GM19025 (cell line): ENCODE measurements around the gene TLR6.

ENCODE experiments used
- ATAC-seq: cut with Tn5 transposase; IDR thresholded peaks from one replicate; pipeline ENCODE4 v1.9.1; 2021; ENCODE audit warnings: mild to moderate bottlenecking, low read depth, moderate library complexity; ENCODE audit not compliant: unreplicated experiment

The TLR6 gene

DNA sequence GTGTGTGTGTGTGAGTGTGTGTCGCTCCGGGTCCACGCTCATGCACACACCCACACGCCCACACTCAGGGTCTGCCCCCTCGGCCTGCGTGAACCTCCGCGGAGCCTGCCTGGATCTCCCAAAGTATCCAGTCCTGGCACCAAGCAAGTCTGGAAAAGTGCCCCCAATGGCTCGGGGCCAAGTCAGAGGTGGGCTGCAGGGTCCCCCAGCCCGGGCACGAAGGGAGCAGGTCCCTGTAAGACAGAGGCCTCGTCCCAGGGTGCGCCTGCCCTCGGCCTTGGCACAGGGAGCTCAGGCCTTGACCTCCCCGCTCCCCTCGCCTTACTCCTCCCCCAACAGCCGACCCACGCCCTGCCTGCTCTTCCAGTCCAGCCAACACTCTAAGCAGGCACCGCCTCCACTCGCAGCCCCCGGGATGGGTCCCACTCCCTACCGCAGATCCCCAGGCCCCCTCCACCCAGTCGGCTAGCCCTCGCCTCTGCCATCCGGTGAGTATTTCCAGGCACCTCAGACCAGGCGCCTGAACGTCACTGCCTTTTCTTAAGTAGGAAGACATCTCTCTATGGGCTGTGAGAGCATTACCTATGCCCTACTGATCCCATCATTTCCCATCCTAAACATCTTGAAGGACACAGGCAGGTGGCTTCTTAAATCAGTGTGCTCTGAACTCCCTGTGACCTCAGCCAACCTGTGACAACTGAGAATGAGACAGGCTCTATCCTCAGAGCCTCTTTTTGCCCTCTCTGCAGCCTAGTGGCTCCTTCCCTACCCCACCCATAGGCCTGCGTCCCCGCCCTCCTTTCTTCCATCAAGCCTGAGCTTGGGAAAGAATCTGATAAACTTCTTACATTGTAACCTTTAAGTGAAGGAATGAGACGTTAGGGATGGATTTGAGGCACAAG is 11.7 kb upstream of the TLR6 start:
- peak; percentile 21 for ATAC-seq

DNA sequence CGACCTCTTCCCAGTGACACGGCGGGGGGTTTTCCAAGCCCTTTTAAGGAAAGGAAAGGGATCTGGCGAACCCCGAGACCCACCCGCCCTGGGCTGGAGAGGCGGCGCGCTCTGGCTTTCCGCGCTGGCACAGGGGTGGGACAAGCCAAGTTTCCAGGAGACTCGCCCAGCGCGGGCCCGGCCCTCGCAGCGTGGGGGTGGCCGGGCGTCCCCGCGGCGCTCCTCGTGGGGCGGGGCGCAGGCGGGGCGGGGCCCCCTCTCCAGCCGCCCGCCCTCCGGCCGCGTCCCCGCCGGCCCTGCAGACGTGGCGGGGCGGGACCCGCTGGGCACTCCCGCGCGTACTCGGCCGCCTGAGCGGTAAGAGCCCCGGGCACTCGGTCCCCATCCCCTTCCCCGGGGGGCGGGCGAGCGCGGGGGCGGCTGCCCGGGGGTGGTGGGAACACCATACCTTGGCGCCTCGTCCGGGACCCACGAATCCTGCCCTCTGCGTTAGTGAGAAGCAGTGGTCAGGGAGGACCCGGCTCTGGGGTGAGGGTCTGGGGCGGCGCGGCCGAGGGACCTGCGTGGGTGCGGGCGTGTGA is 11.0 kb upstream of the TLR6 start, which contains the start of gene FAM114A1:
FAM114A1 (plus strand) TSS at position 329 of the 581 bp plus-strand sequence. CDS start 10,273 bp downstream, outside the sequence.
- ATAC-seq = peak; percentile 83

DNA sequence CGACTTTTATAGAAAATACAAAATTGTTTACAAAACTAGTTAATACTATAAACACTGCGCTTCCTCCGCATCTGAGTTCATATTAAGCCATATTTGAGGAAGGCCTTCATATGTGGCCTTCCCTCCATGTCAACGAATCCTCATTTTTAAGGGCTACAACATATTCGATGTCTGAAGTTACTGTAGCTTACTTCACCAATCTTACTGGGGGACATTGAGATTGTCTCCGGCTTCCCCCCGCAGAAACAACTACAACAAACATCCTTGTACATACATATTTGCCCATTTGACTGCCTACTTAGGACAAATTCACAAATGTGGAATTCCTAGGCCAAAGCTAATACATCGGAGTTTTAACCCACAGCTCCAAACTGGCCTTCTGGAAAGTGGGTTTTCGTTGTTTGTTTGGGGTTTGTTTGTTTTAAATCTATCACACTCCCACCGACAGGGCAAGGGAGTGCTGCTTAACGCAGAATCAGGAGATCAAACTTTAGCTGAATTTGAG is 10.4 kb upstream of the TLR6 start:
- ATAC-seq = peak; percentile 23

DNA sequence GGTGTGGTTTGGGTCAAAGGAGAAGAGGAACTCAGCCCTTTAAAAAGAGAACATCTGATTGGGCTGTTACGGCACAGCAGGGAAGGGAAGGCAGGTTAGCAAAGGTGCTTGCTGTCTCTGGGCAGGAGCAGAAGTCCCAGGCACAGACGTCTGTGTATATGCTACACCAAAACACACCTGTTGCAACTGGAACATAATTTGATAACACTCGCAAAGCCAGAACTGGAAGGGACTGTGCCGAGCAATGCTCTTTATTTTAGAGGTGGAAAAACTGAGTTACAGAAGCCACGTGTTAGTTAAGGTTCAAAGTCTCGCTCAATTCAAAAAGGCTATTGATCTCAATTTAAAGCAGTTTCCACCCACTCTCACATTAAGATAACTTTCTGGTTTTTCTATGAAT is 8.8 kb upstream of the TLR6 start:
- no peak for ATAC-seq

DNA sequence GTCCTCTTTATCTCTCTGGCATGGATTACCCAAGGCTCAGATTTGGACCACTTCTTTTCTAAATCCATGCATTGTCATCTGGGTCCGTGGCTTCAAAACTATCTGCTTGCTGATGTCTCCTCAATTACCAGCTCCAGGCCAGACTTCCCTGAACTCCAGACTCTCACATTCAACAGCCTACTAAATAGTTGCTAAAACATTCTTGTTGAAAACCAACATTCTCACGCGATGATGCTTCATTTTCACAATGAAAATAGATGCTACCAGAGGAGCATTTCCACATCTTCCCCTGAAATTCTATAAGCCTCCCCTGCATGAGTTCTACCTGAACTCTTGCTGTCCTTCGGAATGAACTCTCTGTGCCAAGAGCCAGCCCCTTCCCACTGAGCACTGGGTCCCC is 5.2 kb upstream of the TLR6 start:
- no peak for ATAC-seq

DNA sequence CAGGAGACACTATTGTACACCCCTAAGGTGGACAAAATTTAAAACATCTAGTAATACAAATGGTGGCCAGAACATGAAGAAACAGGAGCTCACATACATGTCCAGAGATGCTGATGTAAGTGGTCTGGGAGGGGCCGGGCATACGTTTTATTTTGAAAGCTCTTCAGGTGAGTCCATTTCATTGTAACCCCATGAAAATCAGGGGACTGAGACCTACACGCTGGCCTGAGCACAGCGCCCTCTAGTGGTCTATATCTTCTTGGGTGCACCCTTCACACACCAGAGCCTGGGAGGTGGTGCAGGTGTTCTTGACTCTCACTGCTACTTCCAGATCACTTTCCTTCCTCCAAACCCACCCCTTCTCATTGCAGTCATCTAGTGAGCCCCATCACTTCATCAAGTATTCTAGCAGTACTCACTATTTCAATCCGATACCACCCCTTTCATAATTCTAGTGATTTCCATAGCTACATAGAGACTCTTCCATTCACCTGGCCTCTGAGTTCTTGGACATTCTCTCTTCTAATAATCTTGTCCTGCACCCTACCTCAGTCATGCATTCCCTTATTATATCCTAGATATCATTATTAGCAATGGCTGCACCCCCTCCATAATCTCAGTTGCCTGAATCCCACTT is 4.3 kb upstream of the TLR6 start:
- ATAC-seq = no peak

DNA sequence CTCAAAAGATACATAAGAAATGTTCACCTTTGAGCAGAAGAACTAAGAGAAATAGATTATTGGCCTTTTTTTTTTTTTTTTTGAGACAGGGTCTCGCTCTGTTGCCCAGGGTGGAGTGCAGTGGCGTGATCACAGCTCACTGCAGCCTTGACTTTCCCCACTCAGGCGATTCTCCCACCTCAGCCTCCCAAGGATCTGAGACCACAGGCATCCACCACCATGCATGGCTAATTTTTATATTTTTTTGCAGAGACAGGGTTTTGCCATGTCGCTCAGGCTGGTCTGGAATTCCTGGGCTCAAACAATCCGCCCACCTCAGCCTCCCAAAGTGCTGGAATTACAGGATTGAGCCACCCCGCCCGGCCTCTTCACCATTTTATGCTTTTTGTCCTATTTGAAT is 2.9 kb upstream of the TLR6 start:
- ATAC-seq = no peak

DNA sequence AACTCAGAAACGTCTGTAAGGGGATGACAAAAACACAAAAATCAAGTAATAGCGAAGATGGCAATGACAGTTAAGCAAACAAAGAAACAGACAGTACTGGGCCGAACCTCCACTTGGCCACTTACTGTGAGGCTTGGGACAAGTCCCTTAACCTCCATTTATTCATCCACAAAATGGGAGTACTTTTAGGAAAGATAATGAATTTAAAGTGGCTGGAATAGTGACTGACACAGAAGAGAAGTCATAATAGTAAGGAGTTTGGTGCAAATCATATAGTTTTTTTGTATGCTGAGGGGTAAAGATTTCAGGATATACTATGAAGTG is 1.4 kb upstream of the TLR6 start:
- no peak for ATAC-seq

DNA sequence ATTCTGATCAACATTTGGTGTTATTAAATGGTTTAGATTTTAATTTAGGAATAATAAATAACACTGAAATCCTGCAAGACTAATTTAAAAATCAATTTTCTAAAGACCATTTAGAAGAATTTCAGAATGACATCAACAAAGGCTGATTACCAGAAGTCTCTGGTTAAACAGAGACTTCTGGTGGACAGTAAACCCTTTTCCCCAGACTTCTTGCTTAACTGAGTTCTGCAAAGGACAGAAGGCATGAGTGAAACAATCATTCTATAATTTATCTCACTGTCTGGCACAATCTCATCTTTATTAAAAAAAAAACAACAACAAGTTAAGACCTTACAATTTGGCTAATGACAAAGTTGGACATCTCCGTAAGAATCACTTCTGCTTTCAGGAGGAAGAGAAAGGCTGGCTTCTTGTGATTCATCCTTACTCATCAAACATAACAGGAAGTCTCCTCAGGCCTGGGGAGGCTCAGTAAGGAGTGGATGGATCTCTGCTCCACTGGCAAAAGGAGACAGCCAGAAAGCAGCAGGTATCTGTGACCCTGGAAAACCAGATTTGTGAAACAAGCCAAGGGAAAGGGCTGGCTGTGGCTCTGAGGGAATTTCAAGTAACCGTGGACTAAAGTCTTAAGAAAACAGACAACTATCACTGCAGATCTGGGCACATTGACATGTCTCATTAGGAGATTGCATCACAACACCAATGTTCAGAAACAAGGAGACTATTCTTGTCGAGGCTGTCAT is 908 bp upstream of the TLR6 start:
- no peak for ATAC-seq

DNA sequence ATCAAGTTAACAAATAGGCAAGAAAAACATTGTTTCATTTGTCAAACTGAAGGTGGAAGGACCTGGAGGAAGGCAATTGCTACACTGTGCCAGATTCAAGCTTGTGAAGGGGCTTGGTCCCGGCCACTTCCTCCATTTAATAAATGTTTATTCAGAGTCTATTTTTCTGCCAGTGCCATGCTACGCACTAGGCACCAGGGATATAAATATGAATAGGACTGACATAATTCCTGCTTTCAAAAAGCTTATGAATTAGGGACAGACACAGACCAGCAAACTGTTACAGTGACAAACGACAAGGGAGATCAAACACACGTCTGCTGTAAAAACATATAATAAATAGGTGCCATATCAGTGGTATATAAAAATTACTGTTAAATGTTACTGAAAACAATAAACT is 571 bp downstream of the TLR6 start:
- ATAC-seq = no peak

DNA sequence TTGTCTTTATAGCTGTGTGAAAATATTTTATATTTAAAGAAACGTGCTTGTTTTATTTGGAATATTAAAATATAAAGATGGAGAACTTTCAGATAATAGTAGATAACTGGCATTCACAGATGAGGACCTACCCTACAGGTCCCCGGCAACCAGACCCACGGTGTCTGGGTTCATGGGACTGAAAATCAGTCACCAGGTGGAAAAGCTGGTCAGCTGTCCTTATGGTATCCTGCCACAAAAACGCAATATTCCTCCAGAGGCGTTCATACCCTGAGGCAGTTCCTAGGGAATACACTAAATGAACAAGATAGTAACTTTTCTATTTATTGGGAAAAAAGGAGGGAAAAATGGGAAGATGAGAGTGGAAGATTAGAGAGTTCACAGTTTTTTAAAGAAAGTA is 1.2 kb downstream of the TLR6 start:
- ATAC-seq = no peak

DNA sequence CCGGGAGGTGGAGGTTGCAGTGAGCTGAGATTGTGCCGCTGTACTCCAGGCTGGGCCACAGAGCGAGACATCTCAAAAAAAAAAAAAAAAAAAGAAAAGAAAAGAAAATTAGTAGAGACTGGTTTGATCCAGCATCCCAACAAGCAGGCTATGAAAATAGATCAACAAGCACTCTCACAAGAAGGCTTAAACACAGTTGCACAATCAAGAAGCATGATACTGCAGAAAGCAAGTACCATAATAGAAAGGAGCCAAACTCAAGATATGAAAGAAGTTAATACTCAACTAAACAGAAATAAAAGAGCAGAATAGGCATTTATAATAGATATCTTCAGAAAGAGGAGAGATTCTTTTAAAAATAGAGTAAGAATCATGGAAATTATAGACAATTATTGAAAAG is 10.6 kb downstream of the TLR6 start:
- no peak for ATAC-seq

DNA sequence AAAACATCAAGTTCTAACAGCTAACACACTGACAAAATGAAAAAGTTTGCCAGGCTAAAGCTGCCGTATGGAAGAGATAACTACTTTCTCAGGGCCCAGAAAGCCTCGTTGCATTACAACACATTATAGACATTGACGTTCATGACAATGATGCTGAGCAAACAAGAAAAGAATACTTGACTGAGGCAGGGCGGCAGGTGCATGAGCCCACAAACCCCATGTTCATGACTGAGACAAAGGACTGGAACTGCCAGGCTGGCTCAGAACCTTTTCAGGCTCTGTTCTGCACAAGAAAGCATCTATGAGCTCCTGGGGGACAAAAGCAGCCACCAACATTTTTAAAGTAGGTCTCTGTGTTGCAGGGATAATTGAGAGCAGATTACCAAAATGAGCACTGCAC is 13.6 kb downstream of the TLR6 start:
- ATAC-seq = no peak

DNA sequence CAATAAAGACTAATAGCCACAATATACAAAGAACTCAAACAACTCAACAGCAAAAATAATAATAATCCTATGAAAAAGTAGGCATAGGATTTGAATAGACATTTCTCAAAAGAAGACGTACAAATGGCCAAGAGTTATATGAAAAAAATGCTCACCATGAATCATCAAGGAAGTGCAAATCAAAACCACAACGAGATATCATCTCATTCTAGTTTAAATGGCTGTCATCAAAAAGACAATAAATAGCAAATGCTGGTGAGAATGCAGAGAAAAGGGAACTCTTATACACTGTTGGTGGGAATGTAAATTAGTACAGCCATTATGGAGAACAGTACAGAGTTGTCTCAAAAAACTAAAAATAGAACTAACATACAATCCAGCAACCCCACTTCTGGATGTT is 18.8 kb downstream of the TLR6 start:
- no peak for ATAC-seq

DNA sequence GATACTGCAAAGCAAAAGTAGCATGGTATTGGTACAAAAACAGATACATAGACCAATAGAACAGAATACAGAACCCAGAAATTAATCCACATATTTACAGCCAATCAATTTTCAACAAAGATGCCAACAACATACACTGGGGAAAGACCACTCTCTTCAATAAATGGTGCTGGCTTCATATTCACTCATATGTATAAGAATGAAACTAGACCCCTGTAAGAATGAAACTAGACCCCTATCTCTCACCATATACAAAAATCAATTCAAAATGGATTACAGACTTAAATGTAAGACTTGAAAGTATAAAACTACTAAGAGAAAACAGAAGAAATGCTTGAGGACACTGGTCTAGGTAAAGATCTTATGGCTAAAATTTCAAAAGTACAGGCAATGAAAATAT is 19.3 kb downstream of the TLR6 start:
- no peak for ATAC-seq

DNA sequence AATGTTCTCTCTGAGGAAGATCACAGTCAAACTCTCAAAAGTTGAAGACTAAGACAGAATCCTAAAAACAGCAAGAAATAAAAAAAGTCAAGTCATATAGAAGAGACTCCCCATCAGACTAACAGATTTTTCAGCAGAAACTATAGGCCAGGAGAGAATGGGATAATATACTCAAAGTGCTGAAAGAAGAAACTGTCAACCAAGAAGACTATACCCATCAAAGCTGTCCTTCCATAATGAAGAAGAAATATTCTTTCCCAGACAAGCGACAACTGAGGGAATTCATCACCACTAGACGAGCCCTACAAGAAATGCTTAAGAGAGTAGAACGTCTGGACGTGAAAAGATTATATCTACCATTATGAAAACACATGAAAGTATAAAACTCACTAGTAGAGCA is 22.0 kb downstream of the TLR6 start:
- ATAC-seq = no peak

DNA sequence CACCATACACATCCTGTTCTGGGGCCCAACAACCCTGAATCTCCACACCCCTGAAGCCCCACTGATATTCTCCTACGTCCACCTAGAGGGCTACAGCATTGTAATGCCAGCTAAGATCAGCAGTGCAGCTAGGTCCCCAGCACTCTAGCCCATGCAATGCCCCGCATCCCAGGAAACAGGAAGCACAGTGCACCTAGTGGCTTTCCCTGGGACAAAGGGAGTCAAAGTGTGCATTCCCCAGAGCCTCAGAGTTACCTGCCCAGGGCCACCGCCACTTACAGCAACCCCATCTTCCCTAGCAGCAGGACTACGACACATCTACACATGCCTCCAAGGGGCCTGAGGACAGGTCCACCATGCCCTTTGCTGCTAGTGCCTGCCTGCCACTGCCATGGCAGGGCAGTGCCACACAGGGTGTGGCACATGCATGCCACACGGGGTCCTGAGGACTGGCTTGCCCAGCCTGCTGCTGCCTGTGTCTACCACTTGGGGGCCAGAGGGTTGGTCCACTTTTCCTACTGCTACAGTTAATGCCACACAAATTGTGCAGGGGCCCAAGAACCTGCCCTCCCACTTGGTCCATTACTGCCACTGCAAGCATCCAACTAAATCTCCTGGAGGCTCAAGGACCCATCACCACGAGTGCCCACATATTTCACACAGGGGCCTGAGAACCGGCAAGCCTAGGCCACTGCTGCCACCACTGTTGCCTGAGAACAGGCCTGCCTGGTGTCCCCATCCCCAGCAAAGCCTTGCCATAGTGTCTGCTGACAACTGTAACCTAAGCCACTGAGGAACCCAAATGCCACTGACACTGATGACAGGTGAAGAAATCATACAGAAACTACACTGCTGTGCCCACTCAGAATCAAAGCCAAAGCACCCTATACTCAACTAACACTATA is 23.7 kb downstream of the TLR6 start:
- ATAC-seq = no peak

DNA sequence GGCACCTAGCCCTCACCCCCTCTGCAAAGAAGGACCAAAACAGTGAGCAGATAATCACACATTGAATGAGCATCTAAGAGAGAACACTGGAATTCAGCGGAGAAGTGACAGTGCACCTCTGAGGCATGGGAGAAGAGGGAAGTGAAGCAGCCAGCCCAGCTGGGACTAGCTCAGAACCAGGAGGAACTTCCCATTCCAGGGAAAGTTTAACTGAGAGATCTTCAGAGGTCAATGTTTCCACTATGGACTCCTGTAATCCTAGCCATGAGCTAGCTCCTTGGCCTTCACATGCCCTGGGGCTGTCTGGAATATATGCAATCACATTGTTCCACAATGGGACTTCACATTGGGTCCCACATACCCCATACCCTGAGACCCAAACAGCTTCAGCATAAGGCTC is 24.4 kb downstream of the TLR6 start:
- no peak for ATAC-seq

DNA sequence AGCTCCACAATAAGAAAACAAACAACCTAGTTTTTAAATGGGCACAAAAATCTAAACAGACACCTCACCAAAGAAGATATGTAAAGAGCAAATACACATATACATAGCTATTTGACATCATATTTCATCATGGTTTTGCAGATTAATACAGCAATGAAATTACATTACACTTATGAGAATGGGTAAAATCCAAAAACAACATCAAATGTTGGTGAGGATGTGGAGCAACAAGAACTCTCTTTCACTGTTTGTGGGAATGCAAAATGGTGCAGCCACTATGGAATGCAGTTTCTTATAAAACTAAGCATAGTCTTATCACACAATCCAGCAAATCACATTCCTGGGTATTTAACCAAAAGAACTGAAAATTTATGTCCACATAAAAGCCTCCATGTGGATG is 25.0 kb downstream of the TLR6 start:
- ATAC-seq = no peak

DNA sequence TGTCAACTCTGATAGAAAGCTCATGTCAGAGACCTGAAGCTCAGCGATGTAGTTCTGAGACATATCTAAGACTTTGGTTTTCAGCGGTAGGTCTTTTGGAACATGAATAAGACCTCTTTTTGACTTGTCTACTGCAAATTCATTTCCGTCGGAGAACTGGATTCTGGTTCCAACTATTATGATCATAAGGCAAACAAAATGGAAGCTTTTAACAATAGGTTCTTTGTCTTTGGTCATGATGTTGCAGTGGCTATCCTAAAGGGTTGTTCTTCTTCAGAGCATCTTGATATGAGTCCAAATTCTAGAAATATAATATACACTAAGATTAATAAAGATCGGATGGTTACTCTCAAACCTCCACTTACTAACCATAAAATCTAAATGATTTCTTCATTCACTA is 27.4 kb downstream of the TLR6 start:
- ATAC-seq = no peak
